Measurements from ENCODE around the gene NEUROG1.

GRCh38 chr5:135584918-135585317 lies 49.2 kb upstream of the NEUROG1 start:
- TF ChIP-seq SCRT1 (tag by site-specific recombination; IDR thresholded peaks at IDR 0.05; ENCODE audit: borderline replicate concordance) (no peak), CTCF (tag by site-specific recombination; IDR thresholded peaks at IDR 0.05) (no peak), ZNF529 (tag by site-specific recombination; IDR thresholded peaks at IDR 0.05; ENCODE audit: insufficient replicate concordance) (no peak), ZSCAN30 (tag by site-specific recombination; IDR thresholded peaks at IDR 0.05) (no peak), ZBTB7A (tag by site-specific recombination; IDR thresholded peaks at IDR 0.05; ENCODE audit: low read depth) (no peak), ZNF133 (tag by site-specific recombination; IDR thresholded peaks at IDR 0.05) (no peak), ZBTB49 (tag by site-specific recombination; IDR thresholded peaks at IDR 0.05; ENCODE audit: low read depth) (no peak), REST (tag by site-specific recombination; IDR thresholded peaks at IDR 0.05) (no peak)

Data from HEK293 (cell line).